ENCODE measurements around the gene COL6A2. TPM values are rescaled to one million over a fixed set of nuclear protein-coding genes. Genes with fewer than 3 reads are reported as not detected.
A peak's percentile ranks its signal among the peaks of the same experiment; 100 is the strongest.

The COL6A2 gene
- total RNA-seq, 1 experiment from 2014 or later, result 111 TPM

GRCh38 chr21:46137908-46138307 is 40.0 kb downstream of the COL6A2 start:
- Mint-ChIP-seq H3K9me3 (0 out of 2 replicates have a peak, but pooled peaks cover 6% of the 10 kb centered on the region), H3K27ac (no peak overlapping the region; the same call in 1 of the 2 replicates)
- POLR2A ChIA-PET, result no interaction called here

GRCh38 chr21:46138383-46138970 is 40.6 kb downstream of the COL6A2 start:
- Mint-ChIP-seq H3K9me3 (0 out of 2 replicates have a peak, but pooled peaks cover 6% of the 10 kb centered on the region), H3K4me3 (no peak overlapping the region), H3K36me3 (peaks cover 8% of the 10 kb centered on the region), H3K4me1 (peaks cover 5% of the 10 kb centered on the region; the same call in 1 of the 2 replicates), H3K27ac (no peak overlapping the region), H3K27me3 (ENCODE audit: low read depth) (no peaks in the 10 kb centered on the region)
- POLR2A ChIA-PET, result interaction anchor here (0.6 kb wide), 1 partner anchor 678 kb away, joined by 3 read pairs; no protein-coding TSS in a partner anchor
- CTCF ChIA-PET, result interaction anchor here (1.5 kb wide), 1 partner anchor 15 kb away, joined by 6 read pairs; no protein-coding TSS in a partner anchor
- no peak for DNase-seq (ENCODE audit: low spot score)
- no peak for ATAC-seq
- TF ChIP-seq CREB1 (CRISPR knock-in tag; IDR thresholded peaks at IDR 0.05) (no peak), E2F4 (CRISPR knock-in tag; IDR thresholded peaks at IDR 0.05; ENCODE audit: borderline replicate concordance, low read depth) (no peak), ATF1 (CRISPR knock-in tag; IDR thresholded peaks at IDR 0.05) (no peak), GRHL2 (CRISPR knock-in tag; IDR thresholded peaks at IDR 0.05; ENCODE audit: insufficient replicate concordance, severe bottlenecking) (no peak), USF2 (CRISPR knock-in tag; IDR thresholded peaks at IDR 0.05) (no peak), PREB (CRISPR knock-in tag; IDR thresholded peaks at IDR 0.05; ENCODE audit: borderline replicate concordance) (no peak), ZNF281 (CRISPR knock-in tag; IDR thresholded peaks at IDR 0.05) (no peak), ZNF416 (CRISPR knock-in tag; IDR thresholded peaks at IDR 0.05) (no peak), ZNF425 (CRISPR knock-in tag; conservative IDR thresholded peaks at IDR 0.05) (no peak), USF1 (CRISPR knock-in tag; IDR thresholded peaks at IDR 0.05) (no peak), TEAD4 (CRISPR knock-in tag; IDR thresholded peaks at IDR 0.05) (no peak), TCF7 (CRISPR knock-in tag; IDR thresholded peaks at IDR 0.05; ENCODE audit: low read depth) (no peak), KAT7 (CRISPR knock-in tag; IDR thresholded peaks at IDR 0.05; ENCODE audit: borderline replicate concordance) (no peak), ZNF396 (CRISPR knock-in tag; IDR thresholded peaks at IDR 0.05; ENCODE audit: borderline replicate concordance) (no peak), SMAD4 (CRISPR knock-in tag; IDR thresholded peaks at IDR 0.05) (no peak), CBFB (CRISPR knock-in tag; IDR thresholded peaks at IDR 0.05; ENCODE audit: low read depth) (no peak), SMAD3 (CRISPR knock-in tag; IDR thresholded peaks at IDR 0.05; ENCODE audit: borderline replicate concordance) (no peak), FOXK1 (CRISPR knock-in tag; IDR thresholded peaks at IDR 0.05) (no peak)

More at GRCh38 chr21:46137908-46138307, 40.0 kb downstream of the COL6A2 start:
- H3K4me1 Mint-ChIP-seq, result peaks cover 5% of the 10 kb centered on the region; the same call in 1 of the 2 replicates
- no peak for ATAC-seq
- CTCF ChIA-PET, result no interaction called here
- H3K36me3 Mint-ChIP-seq, result peaks cover 8% of the 10 kb centered on the region
- TF ChIP-seq ZNF121 (CRISPR knock-in tag; IDR thresholded peaks at IDR 0.05), result peak; percentile 46; the same call in 1 of the 2 replicates
- TF ChIP-seq GTF2I (CRISPR knock-in tag; conservative IDR thresholded peaks at IDR 0.05), result 0 out of 2 replicates have a peak, but pooled peaks have one; percentile 26
- no peak for TF ChIP-seq EMX1 (CRISPR knock-in tag; IDR thresholded peaks at IDR 0.05)
- no peak for TF ChIP-seq FOXK1 (CRISPR knock-in tag; IDR thresholded peaks at IDR 0.05)
- DNase-seq (ENCODE audit: low spot score), result no peak
- no peaks in the 10 kb centered on the region for H3K27me3 Mint-ChIP-seq (ENCODE audit: low read depth)
- H3K4me3 Mint-ChIP-seq, result no peak overlapping the region
